Right lobe of liver (tissue), 4 donors: ENCODE data around the gene RGS12.

Source experiments
- CTCF ChIP-seq, 4 donors: fragments of 200-600 bp in 3 of 4; fragments of 450-650 bp in 1 of 4; IDR thresholded peaks; one replicate each; pipeline versions ENCODE4 v1.5.1 to v1.8.0; 2016 to 2022; ENCODE audit warnings: antibody characterized with exemption in 4 of 4, mild to moderate bottlenecking in 2 of 4
- POLR2A ChIP-seq: fragments of 450-650 bp; IDR thresholded peaks from one replicate; pipeline ENCODE4 v1.6.1; 2017; ENCODE audit warnings: antibody characterized with exemption, mild to moderate bottlenecking
- donor health status: DM: no; HTN: no; CAD: no.
- donor health status: DM: no; HTN: no; CAD: no.
- donor health status: DM: no; HTN: yes; CAD: no.

- no peak for TF ChIP-seq POLR2A
- TF ChIP-seq CTCF (IDR thresholded peaks at IDR 0.05), result no peak
These were observed 49.5 kb downstream of the RGS12 start for GRCh38 chr4:3342182-3342854.
